ENCODE data around the gene LYPLAL1.
A peak's percentile ranks its signal among the peaks of the same experiment; 100 is the strongest.

LYPLAL1 gene

DNA sequence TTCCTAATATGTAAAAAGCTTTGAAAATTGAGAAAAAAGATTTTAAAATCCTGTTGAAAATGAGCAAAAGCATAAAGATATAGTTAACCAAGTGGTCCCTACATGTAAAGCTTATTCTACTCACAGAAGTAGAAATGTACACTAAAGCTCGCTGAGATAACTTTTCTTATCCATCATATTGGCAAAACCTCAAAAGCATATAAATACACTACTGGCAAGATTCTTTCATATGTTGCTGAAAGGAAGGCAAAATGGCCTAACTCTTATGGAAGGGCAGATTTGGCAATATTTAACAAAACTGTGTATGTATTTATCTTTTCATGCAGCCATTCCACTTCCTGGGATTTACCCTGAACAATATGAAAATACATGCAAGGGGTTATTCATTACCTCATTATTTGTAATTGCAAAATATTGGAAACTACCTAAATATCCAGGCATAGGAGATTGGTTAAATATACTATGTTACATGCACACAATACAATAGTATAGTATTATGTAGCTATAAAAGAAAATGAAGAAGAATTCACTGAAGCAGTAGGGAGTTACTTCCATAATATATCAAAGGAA lies 43.2 kb upstream of the LYPLAL1 start:
- H3K4me3 ChIP-seq (ENCODE audit: low read depth, low read length), result no peak overlapping the region
- TF ChIP-seq POLR2A (IDR thresholded peaks at IDR 0.05; ENCODE audit: extremely low read depth, insufficient read length), result no peak
- TF ChIP-seq, protein P1, sequence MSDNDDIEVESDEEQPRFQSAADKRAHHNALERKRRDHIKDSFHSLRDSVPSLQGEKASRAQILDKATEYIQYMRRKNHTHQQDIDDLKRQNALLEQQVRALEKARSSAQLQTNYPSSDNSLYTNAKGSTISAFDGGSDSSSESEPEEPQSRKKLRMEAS (IDR thresholded peaks at IDR 0.05; ENCODE audit: low read depth, low read length), result no peak
- TF ChIP-seq MYC (IDR thresholded peaks at IDR 0.05; ENCODE audit: low read depth, low read length), result no peak
- TF ChIP-seq, protein P2, sequence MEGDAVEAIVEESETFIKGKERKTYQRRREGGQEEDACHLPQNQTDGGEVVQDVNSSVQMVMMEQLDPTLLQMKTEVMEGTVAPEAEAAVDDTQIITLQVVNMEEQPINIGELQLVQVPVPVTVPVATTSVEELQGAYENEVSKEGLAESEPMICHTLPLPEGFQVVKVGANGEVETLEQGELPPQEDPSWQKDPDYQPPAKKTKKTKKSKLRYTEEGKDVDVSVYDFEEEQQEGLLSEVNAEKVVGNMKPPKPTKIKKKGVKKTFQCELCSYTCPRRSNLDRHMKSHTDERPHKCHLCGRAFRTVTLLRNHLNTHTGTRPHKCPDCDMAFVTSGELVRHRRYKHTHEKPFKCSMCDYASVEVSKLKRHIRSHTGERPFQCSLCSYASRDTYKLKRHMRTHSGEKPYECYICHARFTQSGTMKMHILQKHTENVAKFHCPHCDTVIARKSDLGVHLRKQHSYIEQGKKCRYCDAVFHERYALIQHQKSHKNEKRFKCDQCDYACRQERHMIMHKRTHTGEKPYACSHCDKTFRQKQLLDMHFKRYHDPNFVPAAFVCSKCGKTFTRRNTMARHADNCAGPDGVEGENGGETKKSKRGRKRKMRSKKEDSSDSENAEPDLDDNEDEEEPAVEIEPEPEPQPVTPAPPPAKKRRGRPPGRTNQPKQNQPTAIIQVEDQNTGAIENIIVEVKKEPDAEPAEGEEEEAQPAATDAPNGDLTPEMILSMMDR (IDR thresholded peaks at IDR 0.05; ENCODE audit: low read depth, low read length), result no peak
- DNase-seq (ENCODE audit: low read depth), result no peak

DNA sequence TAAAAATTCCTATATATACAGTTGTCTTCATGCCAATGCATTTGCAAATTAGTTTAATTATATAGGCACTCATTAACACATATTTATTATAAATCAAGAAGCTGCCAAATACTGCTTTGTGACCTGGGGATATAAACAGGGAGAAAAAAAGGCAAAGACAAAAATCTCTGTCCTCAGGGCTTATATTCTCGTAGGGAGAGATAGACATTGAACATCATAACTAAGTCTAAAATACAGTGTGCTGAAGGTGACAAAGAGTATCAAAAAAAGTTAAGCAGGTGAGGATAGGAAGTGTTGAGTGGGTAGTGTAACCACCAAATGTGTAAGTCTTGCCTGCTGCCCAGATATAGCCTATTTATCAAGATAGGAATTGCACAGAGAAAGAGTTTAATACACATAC lies 40.7 kb upstream of the LYPLAL1 start:
- no peak for DNase-seq (ENCODE audit: low read depth)
- TF ChIP-seq, protein P1 (IDR thresholded peaks at IDR 0.05; ENCODE audit: low read depth, low read length), result no peak
- TF ChIP-seq MYC (IDR thresholded peaks at IDR 0.05; ENCODE audit: low read depth, low read length), result no peak
- TF ChIP-seq, protein P2 (IDR thresholded peaks at IDR 0.05; ENCODE audit: low read depth, low read length), result no peak
- no peak for TF ChIP-seq POLR2A (IDR thresholded peaks at IDR 0.05; ENCODE audit: extremely low read depth, insufficient read length)
- no peak overlapping the region for H3K4me3 ChIP-seq (ENCODE audit: low read depth, low read length)

DNA sequence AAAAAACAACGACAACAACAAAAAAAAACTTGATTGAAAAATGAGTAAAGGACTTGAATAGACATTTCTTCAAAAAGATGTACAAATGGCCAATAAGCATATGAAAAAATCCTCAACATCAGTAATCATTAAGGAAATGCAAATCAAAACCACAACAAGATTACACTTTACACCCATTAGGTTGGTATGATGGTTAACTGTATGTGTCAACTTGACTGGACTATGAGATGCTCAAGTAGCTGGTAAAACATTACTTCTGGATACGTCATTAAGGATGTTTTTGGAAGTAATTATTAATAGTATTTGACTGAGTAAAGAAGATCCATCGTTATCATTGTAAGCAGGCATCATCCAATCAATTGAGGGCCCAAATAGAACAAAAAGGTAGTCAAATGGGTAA lies 34.9 kb upstream of the LYPLAL1 start:
- H3K4me3 ChIP-seq (ENCODE audit: low read depth, low read length), result no peak overlapping the region
- TF ChIP-seq, protein P1 (IDR thresholded peaks at IDR 0.05; ENCODE audit: low read depth, low read length), result no peak
- no peak for TF ChIP-seq MYC (IDR thresholded peaks at IDR 0.05; ENCODE audit: low read depth, low read length)
- TF ChIP-seq, protein P2 (IDR thresholded peaks at IDR 0.05; ENCODE audit: low read depth, low read length), result no peak
- no peak for TF ChIP-seq POLR2A (IDR thresholded peaks at IDR 0.05; ENCODE audit: extremely low read depth, insufficient read length)
- DNase-seq (ENCODE audit: low read depth), result no peak

DNA sequence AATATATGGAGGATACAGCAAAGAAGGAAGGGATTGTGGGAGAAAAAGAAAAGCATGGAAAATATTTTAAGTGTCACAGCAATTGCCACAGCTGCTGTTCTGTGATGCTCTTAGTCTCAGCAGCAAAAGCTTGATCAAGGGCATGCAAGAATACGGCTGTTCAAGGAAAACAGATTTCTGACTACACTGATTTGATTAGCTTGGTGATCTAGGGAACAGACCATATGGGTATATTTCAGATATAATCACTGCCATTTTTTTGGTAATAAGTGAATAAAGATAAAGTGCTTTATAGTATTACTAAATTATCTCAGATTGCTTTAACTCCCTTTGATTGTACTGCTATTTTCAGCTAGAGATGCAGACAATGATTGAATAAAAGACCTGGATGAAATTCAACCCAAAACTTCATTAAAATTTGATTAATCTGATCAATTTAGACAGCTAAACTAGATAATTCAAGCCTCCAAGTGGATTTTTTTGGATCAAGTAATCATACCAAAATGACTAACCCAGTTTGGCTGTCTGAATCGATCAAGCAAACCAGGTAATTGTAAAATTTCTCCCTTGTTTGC lies 33.3 kb upstream of the LYPLAL1 start:
- no peak for TF ChIP-seq POLR2A (IDR thresholded peaks at IDR 0.05; ENCODE audit: extremely low read depth, insufficient read length)
- TF ChIP-seq, protein P2 (IDR thresholded peaks at IDR 0.05; ENCODE audit: low read depth, low read length), result no peak
- no peak for TF ChIP-seq MYC (IDR thresholded peaks at IDR 0.05; ENCODE audit: low read depth, low read length)
- TF ChIP-seq, protein P1 (IDR thresholded peaks at IDR 0.05; ENCODE audit: low read depth, low read length), result no peak
- H3K4me3 ChIP-seq (ENCODE audit: low read depth, low read length), result no peak overlapping the region
- DNase-seq (ENCODE audit: low read depth), result no peak

DNA sequence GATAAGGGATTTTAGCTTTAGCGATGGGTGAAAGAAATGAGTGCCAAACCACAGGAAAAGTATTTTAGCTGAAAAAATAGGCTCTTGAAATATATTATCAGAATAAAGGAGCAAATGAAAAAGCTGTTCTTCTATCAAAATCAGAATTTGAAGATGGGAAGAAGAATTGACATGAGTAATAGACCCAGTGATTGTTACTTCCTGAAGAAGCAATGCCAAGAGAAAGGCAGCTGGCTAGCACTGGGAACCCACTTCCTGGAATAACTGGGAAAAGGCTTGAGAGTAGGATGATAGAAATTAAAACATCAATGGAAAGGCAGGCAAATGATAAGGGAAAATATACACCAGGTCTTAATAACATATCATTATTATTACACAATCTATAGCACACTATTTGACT lies 29.9 kb upstream of the LYPLAL1 start:
- TF ChIP-seq, protein P1 (IDR thresholded peaks at IDR 0.05; ENCODE audit: low read depth, low read length), result no peak
- no peak for DNase-seq (ENCODE audit: low read depth)
- H3K4me3 ChIP-seq (ENCODE audit: low read depth, low read length), result no peak overlapping the region

DNA sequence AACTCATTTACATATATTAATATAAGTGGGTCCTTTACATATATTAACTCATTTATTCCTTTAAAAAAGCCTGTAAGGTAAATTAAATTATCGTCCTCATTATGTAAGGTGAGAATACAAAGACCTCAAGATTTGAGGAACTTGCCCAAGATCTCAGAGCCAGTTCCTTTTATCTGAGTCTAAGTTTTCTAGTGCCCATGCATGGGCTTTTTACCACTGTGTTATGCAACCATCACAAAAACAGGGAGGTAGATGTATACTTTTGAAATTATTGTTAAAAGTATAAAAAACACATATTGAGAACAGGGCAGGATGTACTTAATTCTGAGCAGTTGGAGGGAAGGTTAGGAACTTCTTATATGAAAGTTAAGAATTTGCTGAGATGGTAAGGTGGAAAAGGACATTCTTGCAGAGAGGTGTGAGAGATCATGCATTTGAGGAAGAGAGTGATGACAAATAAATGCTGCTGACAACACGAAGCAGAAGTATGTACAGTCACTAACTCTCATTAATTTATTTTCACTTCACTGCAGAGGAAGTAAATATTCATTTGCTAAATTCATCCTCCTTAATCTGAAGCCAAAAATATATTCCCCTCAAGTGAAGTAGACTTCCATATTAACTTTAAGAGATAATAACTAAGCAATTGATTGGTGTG lies 28.9 kb upstream of the LYPLAL1 start:
- TF ChIP-seq, protein P1 (IDR thresholded peaks at IDR 0.05; ENCODE audit: low read depth, low read length), result no peak
- TF ChIP-seq POLR2A (IDR thresholded peaks at IDR 0.05; ENCODE audit: extremely low read depth, insufficient read length) (no peak), MYC (IDR thresholded peaks at IDR 0.05; ENCODE audit: low read depth, low read length) (no peak)
- TF ChIP-seq, protein P2 (IDR thresholded peaks at IDR 0.05; ENCODE audit: low read depth, low read length), result no peak
- peak overlapping the region; percentile 12 for H3K4me3 ChIP-seq (ENCODE audit: low read depth, low read length)
- peak; percentile 82 for DNase-seq (ENCODE audit: low read depth)

All from NB4 (cell line).